ENCODE measurements around the gene DYRK1B. TPM values are rescaled to one million over a fixed set of nuclear protein-coding genes. Genes with fewer than 3 reads are reported as not detected.

DYRK1B gene
- total RNA-seq, 4 donors from 2014 or later, result 1.3 to 15.0 (median 10.1) TPM

- no peak for DNase-seq
- no peaks in the 10 kb centered on the region for H3K9me3 ChIP-seq
- H3K27ac ChIP-seq, result no peak overlapping the region
- no peak for TF ChIP-seq POLR2A (IDR thresholded peaks at IDR 0.05)
- no peak for TF ChIP-seq CTCF (IDR thresholded peaks at IDR 0.05)
- intact Hi-C loops (cut with DNase I; ENCODE audit: low total_unique reads), result no loop called here
- H3K4me3 ChIP-seq, result no peak overlapping the region
- H3K27me3 ChIP-seq, result peaks cover 0 to 5% of the 10 kb centered on the region in 2 donors
- H3K4me1 ChIP-seq, result no peaks in the 10 kb centered on the region
- no peaks in the 10 kb centered on the region for H3K36me3 ChIP-seq
Measured at GRCh38 chr19:39795001-39795400, 39.0 kb downstream of the DYRK1B start.

GRCh38 chr19:39792999-39793546, 40.9 kb downstream of the DYRK1B start:
- peak; percentile 60 to 61 for DNase-seq
- H3K27me3 ChIP-seq, result peaks cover 0 to 3% of the 10 kb centered on the region in 2 donors
- peak overlapping the region; percentile 31 to 34 for H3K4me3 ChIP-seq
- intact Hi-C loops (cut with DNase I; ENCODE audit: low total_unique reads), result no loop called here
- no peaks in the 10 kb centered on the region for H3K9me3 ChIP-seq
- peak; percentile 83 to 90 (median 84) for TF ChIP-seq CTCF (IDR thresholded peaks at IDR 0.05)
- no peak for TF ChIP-seq POLR2A (IDR thresholded peaks at IDR 0.05)
- H3K27ac ChIP-seq, result no peak overlapping the region
- H3K36me3 ChIP-seq, result no peaks in the 10 kb centered on the region
- no peaks in the 10 kb centered on the region for H3K4me1 ChIP-seq

GRCh38 chr19:39788244-39788643, 45.7 kb downstream of the DYRK1B start:
- Histone ChIP-seq H3K27ac (no peak overlapping the region), H3K36me3 (no peaks in the 10 kb centered on the region), H3K27me3 (no peaks in the 10 kb centered on the region), H3K9me3 (no peaks in the 10 kb centered on the region), H3K4me1 (no peaks in the 10 kb centered on the region), H3K4me3 (no peak overlapping the region)
- intact Hi-C loops (cut with DNase I; ENCODE audit: low total_unique reads), result no loop called here
- TF ChIP-seq POLR2A (IDR thresholded peaks at IDR 0.05) (no peak), CTCF (IDR thresholded peaks at IDR 0.05) (no peak)
- no peak for DNase-seq

DNA sequence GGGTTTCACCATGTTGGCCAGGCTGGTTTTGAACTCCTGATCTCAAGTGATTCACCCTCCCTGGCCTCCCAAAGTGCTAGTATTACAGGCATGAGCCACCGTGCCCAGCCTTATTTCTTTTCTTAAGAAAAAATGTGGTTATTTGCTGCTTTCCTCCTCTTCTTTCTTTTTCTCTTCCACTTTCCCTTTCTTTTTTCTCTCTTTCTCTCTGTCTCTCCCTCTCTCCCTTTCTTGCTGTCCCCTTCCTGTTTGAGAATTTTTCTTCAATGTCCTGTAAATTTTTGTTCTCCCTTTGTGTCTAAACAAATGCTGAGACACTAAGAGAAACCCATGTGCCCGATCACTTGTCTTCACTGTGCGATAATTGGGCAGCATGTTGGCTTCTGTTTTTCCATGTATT, 53.1 kb downstream of the DYRK1B start:
- intact Hi-C loops (cut with DNase I; ENCODE audit: low total_unique reads), result no loop called here
- no peak for DNase-seq
- Histone ChIP-seq H3K4me3 (no peak overlapping the region), H3K27ac (no peak overlapping the region), H3K9me3 (no peaks in the 10 kb centered on the region), H3K4me1 (no peaks in the 10 kb centered on the region), H3K36me3 (no peaks in the 10 kb centered on the region), H3K27me3 (no peaks in the 10 kb centered on the region)
- TF ChIP-seq POLR2A (IDR thresholded peaks at IDR 0.05) (no peak), CTCF (IDR thresholded peaks at IDR 0.05) (no peak)

- Histone ChIP-seq H3K4me3 (no peak within 1 kb of the TSS), H3K4me1 (no peaks in the 10 kb centered on the region), H3K9me3 (no peaks in the 10 kb centered on the region), H3K27ac (no peak within 1 kb of the TSS), H3K36me3 (no peaks in the 10 kb centered on the region), H3K27me3 (no peaks in the 10 kb centered on the region)
- no peak for TF ChIP-seq POLR2A (IDR thresholded peaks at IDR 0.05)
- no peak for TF ChIP-seq CTCF (IDR thresholded peaks at IDR 0.05)
- intact Hi-C loops (cut with DNase I; ENCODE audit: low total_unique reads), result no loop called here
- no peak for DNase-seq
Measured at GRCh38 chr19:39778763-39779162, 55.2 kb downstream of the DYRK1B start, which contains the start of gene LEUTX. TSS of gene LEUTX (plus strand) at chr19:39778854. CDS start at chr19:39778921, 67 bp downstream.

Small RNA genes within 50 kb of the gene (microRNA-seq; reads per million reads assigned to microRNA genes)
- not detected for gene MIR6719 (ENCODE audit: borderline microRNAs expressed, borderline replicate concordance)

Small RNA genes within 50 kb of the gene (small RNA-seq; reads per million reads assigned to genes)
- gene MIR6719, result not detected

Other genes starting within 250 kb of the DYRK1B start
- not detected for gene LGALS13, start 231.6 kb downstream of the DYRK1B start, total RNA-seq
- not detected for gene LGALS16, start 178.2 kb downstream of the DYRK1B start, total RNA-seq
- gene LGALS14, start 129.7 kb downstream of the DYRK1B start, total RNA-seq, result not detected
- gene CLC, start 96.1 kb downstream of the DYRK1B start, total RNA-seq, result not detected
- not detected for gene LEUTX, start 55.3 kb downstream of the DYRK1B start, total RNA-seq
- 100 to 1,000 TPM in 3 of 4 donors, 10 to 100 TPM in 1; 71.7 to 327 (median 277) TPM for gene FBL, start 12.2 kb upstream of the DYRK1B start, total RNA-seq
- gene FCGBP, start 100.5 kb upstream of the DYRK1B start, total RNA-seq, result 10 to 100 TPM in 3 of 4 donors, 1 to 10 TPM in 1; 3.8 to 34.7 (median 11.4) TPM
- 100 to 1,000 TPM in 1 of 4 donors, 10 to 100 TPM in 3; 59.4 to 162 (median 67.2) TPM for gene PSMC4, start 137.0 kb upstream of the DYRK1B start, total RNA-seq
- gene ZNF546, start 162.9 kb upstream of the DYRK1B start, total RNA-seq, result 10 to 100 TPM in 1 of 4 donors, 1 to 10 TPM in 3; 1.0 to 18.9 (median 6.3) TPM
- 10 to 100 TPM in 2 of 4 donors, 1 to 10 TPM in 2; 8.2 to 48.3 (median 18.2) TPM for gene ZNF780B, start 222.1 kb upstream of the DYRK1B start, total RNA-seq

Measured in uterus (tissue), 4 donors.